Brain microvascular endothelial cell (primary cell): ENCODE measurements around the gene GRXCR2.
"Not testable (repeated sequence)": the region's sequence is repeated elsewhere in the genome, so short reads cannot be mapped to it uniquely, and the experiment has no call there.

ENCODE experiments used
- DNase-seq: peaks from one replicate; pipeline ENCODE4 v3.0.0-alpha.2; 2020
- H3K27ac ChIP-seq: fragments of 250-450 bp; sonication (Bioruptor Pico); 2 replicates; pipeline ENCODE4 v1.5.1; 2020; ENCODE audit warnings: mild to moderate bottlenecking, moderate library complexity
- H3K27me3 ChIP-seq: fragments of 250-450 bp; sonication (Bioruptor Pico); replicated peaks from 2 replicates; pipeline ENCODE4 v1.5.1; 2020; ENCODE audit warnings: mild to moderate bottlenecking
- H3K36me3 ChIP-seq: fragments of 250-450 bp; sonication (Bioruptor Pico); replicated peaks from 2 replicates; pipeline ENCODE4 v1.5.1; 2020; ENCODE audit warnings: mild to moderate bottlenecking
- H3K4me3 ChIP-seq: 2 replicates; pipeline ENCODE4 v1.5.1; 2011; ENCODE audit warnings: low read depth, mild to moderate bottlenecking, control low read depth, low read length, moderate library complexity
- CTCF ChIP-seq: IDR thresholded peaks from 2 replicates; pipeline ENCODE4 v1.5.1; 2011; ENCODE audit warnings: low read depth, mild to moderate bottlenecking, moderate library complexity, low read length, control low read depth, inconsistent platforms; ENCODE audit errors: missing control alignments
- in situ Hi-C: cut with HindIII; loops from 2 replicates; pipeline ENCODE4 v1.10.0; 2017; ENCODE audit warnings: low sequenced_read_pairs, low pct_ligation_motif_present

The GRXCR2 gene

GRCh38 chr5:145898171-145898570 is 25.4 kb upstream of the GRXCR2 start:
- no peak for DNase-seq
- Histone ChIP-seq H3K27me3 (no peaks in the 10 kb centered on the region), H3K36me3 (no peaks in the 10 kb centered on the region), H3K4me3 (no peak overlapping the region), H3K27ac (no peak overlapping the region)
- in situ Hi-C loops = no loop called here
- no peak for TF ChIP-seq CTCF

- DNase-seq, in situ Hi-C loops, H3K27me3 ChIP-seq, H3K4me3 ChIP-seq, H3K27ac ChIP-seq, H3K36me3 ChIP-seq: not testable (repeated sequence)
Observed at GRCh38 chr5:145891378-145891777, 18.6 kb upstream of the GRXCR2 start.

- in situ Hi-C loops = no loop called here
Observed at GRCh38 chr5:145889611-145890010, 16.8 kb upstream of the GRXCR2 start.

GRCh38 chr5:145887976-145888574 is 15.3 kb upstream of the GRXCR2 start:
- Histone ChIP-seq H3K4me3 (no peak overlapping the region), H3K27me3 (no peaks in the 10 kb centered on the region), H3K27ac (no peak overlapping the region), H3K36me3 (no peaks in the 10 kb centered on the region)
- in situ Hi-C loops = no loop called here
- DNase-seq = peak; percentile 70
- peak; percentile 96 for TF ChIP-seq CTCF

More at GRCh38 chr5:145889611-145890010, 16.8 kb upstream of the GRXCR2 start:
- TF ChIP-seq CTCF = no peak
- Histone ChIP-seq H3K36me3 (no peaks in the 10 kb centered on the region), H3K4me3 (no peak overlapping the region), H3K27ac (no peak overlapping the region), H3K27me3 (no peaks in the 10 kb centered on the region)
- DNase-seq = no peak

GRCh38 chr5:145887217-145887616 is 14.4 kb upstream of the GRXCR2 start:
- no peaks in the 10 kb centered on the region for H3K27me3 ChIP-seq
- H3K4me3 ChIP-seq = no peak overlapping the region
- no peak overlapping the region for H3K27ac ChIP-seq
- no peak for DNase-seq
- TF ChIP-seq CTCF = peak; percentile 31
- no peaks in the 10 kb centered on the region for H3K36me3 ChIP-seq
- in situ Hi-C loops = no loop called here

- Histone ChIP-seq H3K27ac (no peak overlapping the region), H3K27me3 (no peaks in the 10 kb centered on the region), H3K36me3 (no peaks in the 10 kb centered on the region), H3K4me3 (no peak overlapping the region)
- no peak for DNase-seq
- in situ Hi-C loops = no loop called here
- no peak for TF ChIP-seq CTCF
Observed at GRCh38 chr5:145874765-145875164, 2.0 kb upstream of the GRXCR2 start.
